Measurements from ENCODE around the gene ARL4D.
"Not testable (repeated sequence)": the region's sequence is repeated elsewhere in the genome, so short reads cannot be mapped to it uniquely, and the experiment has no call there.

- not testable (repeated sequence) for TF ChIP-seq POLR2AphosphoS5 (IDR thresholded peaks at IDR 0.05; ENCODE audit: insufficient read depth in 1 of 2, low read depth in 1 of 2); CTCF (IDR thresholded peaks at IDR 0.05); POLR2A (IDR thresholded peaks at IDR 0.05)
These were observed 20.6 kb downstream of the ARL4D start for GRCh38 chr17:43419375-43419882.
